ENCODE results near the gene GAB1.
A peak's percentile ranks its signal among the peaks of the same experiment; 100 is the strongest.

The GAB1 gene

DNA sequence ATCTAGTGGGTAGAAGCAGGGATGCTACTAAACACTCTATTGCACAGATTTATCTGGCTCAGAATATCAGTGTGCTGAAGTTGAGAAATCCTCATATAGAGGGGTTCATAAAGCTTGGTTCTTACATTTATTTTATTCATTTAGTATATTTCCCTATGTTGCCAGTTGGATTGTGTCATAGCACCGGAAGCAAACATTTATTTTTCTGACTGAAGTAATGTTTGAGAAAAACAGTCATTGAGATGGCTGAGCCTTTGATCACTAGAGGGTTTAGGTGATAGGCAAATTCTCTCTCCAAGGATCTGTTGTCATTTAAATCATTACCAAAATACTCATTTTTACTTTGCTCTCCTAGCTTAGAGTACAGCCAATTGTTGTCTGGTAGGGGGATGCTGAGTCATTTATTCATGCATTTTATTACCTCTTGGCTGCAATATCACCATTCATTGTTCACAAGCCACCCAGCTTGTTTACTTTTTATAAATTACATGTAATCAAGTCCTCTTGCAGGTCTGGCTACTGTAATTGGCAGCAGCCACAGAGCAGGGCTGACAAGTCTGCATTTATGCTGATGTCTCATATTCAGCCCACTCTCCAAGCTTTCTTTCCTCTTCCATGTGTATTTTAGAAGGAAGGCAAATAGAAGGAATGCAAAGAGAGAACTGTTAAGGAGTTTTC lies 15.2 kb downstream of the GAB1 start:
- H3K4me1 ChIP-seq (ENCODE audit: insufficient read depth, low read length), result peaks cover 54% of the 10 kb centered on the region
- H3K36me3 ChIP-seq (ENCODE audit: insufficient read depth, low read length), result no peaks in the 10 kb centered on the region
- no peak overlapping the region for H3K27ac ChIP-seq (ENCODE audit: low read depth, low read length)
- H3K27me3 ChIP-seq (ENCODE audit: control insufficient read depth in 1 of 2, insufficient read depth in 2 of 2, low read length in 2 of 2), result no peaks in the 10 kb centered on the region
- no peaks in the 10 kb centered on the region for H3K9me3 ChIP-seq (ENCODE audit: low read length)
- H3K4me3 ChIP-seq (ENCODE audit: low read depth in 1 of 2, low read length in 2 of 2), result no peak overlapping the region
- no peak overlapping the region for H3K9ac ChIP-seq (ENCODE audit: low read length)

DNA sequence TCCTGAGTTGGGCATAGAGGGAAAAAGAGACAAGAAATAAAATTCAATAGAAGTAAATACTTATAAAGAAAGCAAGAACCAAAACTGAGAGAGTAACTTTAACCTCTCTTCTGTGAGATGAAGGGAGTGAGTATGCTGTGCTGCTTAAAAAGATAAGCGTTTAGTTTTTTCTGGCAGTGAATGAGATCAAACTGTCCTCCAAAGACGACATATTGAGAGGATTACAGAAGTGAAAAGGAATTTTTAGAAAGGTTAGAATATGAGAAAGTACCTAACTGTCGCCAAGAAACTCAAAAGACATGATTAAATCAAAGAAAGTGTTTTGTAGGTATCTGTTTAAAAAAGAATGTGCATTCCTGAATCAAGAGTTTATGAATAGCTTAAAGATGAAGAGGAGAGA lies 16.0 kb downstream of the GAB1 start:
- no peaks in the 10 kb centered on the region for H3K36me3 ChIP-seq (ENCODE audit: insufficient read depth, low read length)
- H3K9ac ChIP-seq (ENCODE audit: low read length), result no peak overlapping the region
- H3K4me1 ChIP-seq (ENCODE audit: insufficient read depth, low read length), result peaks cover 61% of the 10 kb centered on the region
- H3K27ac ChIP-seq (ENCODE audit: low read depth, low read length), result peak overlapping the region; percentile 34
- no peaks in the 10 kb centered on the region for H3K9me3 ChIP-seq (ENCODE audit: low read length)
- no peaks in the 10 kb centered on the region for H3K27me3 ChIP-seq (ENCODE audit: control insufficient read depth in 1 of 2, insufficient read depth in 2 of 2, low read length in 2 of 2)
- no peak overlapping the region for H3K4me3 ChIP-seq (ENCODE audit: low read depth in 1 of 2, low read length in 2 of 2)

DNA sequence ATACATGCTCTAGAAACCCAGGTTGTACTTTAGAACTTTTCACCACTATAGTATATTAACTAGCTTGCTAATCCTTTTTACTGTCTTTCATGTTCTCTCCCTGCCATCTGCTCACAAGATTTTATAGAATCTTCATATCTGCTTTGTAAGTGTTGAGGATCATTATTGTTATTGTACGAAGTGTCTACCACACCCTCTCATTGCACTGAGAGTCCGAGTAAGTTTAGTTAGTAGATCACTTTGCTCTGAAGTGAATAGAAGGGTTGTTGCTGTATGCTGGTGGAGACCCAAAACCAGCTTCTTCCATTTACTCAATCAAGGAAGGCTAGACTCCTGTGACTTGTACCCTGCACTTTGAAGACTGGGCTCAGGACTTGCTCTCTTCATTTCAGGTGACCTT lies 17.1 kb downstream of the GAB1 start:
- Histone ChIP-seq H3K36me3 (ENCODE audit: insufficient read depth, low read length) (no peaks in the 10 kb centered on the region), H3K4me3 (ENCODE audit: low read depth in 1 of 2, low read length in 2 of 2) (no peak overlapping the region), H3K9me3 (ENCODE audit: low read length) (no peaks in the 10 kb centered on the region), H3K27me3 (ENCODE audit: control insufficient read depth in 1 of 2, insufficient read depth in 2 of 2, low read length in 2 of 2) (no peaks in the 10 kb centered on the region), H3K9ac (ENCODE audit: low read length) (no peak overlapping the region), H3K4me1 (ENCODE audit: insufficient read depth, low read length) (peaks cover 66% of the 10 kb centered on the region), H3K27ac (ENCODE audit: low read depth, low read length) (no peak overlapping the region)

DNA sequence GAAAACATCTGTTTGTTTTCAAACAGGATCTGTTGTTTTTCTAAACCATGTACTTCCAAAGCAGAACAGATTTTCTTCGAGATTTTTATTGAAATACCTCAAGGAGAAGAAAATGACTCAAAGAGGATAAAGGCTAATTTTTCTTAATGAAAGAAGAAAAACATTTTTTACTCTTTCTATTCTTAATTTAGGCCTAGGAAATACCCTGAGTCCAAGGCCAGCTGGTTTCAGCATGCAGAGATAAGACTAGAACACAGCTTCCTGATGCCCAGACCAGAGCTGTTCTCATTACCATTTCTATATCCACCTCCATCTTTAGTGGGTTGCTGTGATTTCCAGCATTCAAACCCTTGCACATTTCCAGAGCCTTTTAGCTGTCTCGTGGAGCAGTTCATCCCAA lies 18.3 kb downstream of the GAB1 start:
- Histone ChIP-seq H3K9me3 (ENCODE audit: low read length) (no peaks in the 10 kb centered on the region), H3K4me1 (ENCODE audit: insufficient read depth, low read length) (peaks cover 78% of the 10 kb centered on the region), H3K9ac (ENCODE audit: low read length) (no peak overlapping the region), H3K27ac (ENCODE audit: low read depth, low read length) (peak overlapping the region; percentile 9), H3K4me3 (ENCODE audit: low read depth in 1 of 2, low read length in 2 of 2) (no peak overlapping the region), H3K36me3 (ENCODE audit: insufficient read depth, low read length) (no peaks in the 10 kb centered on the region), H3K27me3 (ENCODE audit: control insufficient read depth in 1 of 2, insufficient read depth in 2 of 2, low read length in 2 of 2) (no peaks in the 10 kb centered on the region)

DNA sequence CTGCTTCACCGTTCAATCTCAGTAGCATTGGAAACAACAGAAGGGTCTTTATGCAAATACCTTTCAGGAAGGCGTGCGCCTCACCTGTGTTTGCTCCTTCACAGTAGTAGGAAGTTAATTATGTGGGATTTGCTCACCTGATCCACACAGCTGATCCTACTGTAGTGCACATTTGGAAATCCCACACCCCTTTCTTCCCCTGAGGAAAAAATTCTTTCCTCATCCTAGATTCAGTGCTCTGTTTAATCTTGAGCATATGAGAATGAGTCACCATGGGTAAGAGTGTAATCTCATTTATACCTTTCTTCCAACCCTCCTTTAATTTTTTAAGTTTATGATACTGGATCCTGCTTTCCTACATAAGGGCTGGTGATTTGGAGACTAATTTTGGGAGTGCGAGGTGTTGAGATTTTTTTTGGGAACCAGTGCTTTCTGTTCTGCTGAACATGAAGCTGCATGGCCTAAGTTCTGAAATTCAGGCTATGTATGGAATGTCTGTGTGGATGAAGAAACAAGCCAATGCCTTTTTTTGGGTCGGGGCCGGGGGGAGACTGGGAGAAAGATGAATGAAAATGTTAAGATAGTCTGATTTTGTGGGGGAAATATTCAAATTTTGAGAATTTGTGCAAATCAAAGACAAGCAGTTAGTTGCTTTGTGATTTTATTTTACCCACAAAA lies 19.0 kb downstream of the GAB1 start:
- H3K9me3 ChIP-seq (ENCODE audit: low read length), result no peaks in the 10 kb centered on the region
- H3K9ac ChIP-seq (ENCODE audit: low read length), result no peak overlapping the region
- H3K36me3 ChIP-seq (ENCODE audit: insufficient read depth, low read length), result no peaks in the 10 kb centered on the region
- H3K27me3 ChIP-seq (ENCODE audit: control insufficient read depth in 1 of 2, insufficient read depth in 2 of 2, low read length in 2 of 2), result no peaks in the 10 kb centered on the region
- peaks cover 83% of the 10 kb centered on the region for H3K4me1 ChIP-seq (ENCODE audit: insufficient read depth, low read length)
- H3K27ac ChIP-seq (ENCODE audit: low read depth, low read length), result peak overlapping the region; percentile 9
- no peak overlapping the region for H3K4me3 ChIP-seq (ENCODE audit: low read depth in 1 of 2, low read length in 2 of 2)

DNA sequence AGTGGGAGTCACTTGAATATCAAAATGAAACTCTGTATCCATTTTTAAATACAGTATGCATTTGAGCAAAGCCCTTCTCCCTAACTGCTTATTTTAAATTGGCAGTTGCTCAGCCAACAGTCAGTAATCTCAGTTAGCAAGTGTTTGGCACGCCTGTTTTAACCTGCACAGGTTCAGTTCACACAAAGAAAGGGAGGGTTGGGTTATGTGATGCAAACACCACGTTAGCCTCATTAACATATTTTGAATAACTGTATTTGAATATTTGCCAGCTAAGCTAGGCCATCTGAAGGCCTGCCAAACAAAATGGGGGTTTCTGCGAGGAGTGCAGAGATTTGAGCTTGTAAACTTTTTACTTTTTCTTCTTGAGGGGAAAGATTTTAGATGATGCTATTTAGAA lies 19.8 kb downstream of the GAB1 start:
- Histone ChIP-seq H3K9me3 (ENCODE audit: low read length) (no peaks in the 10 kb centered on the region), H3K27ac (ENCODE audit: low read depth, low read length) (no peak overlapping the region), H3K4me1 (ENCODE audit: insufficient read depth, low read length) (peaks cover 87% of the 10 kb centered on the region), H3K4me3 (ENCODE audit: low read depth in 1 of 2, low read length in 2 of 2) (no peak overlapping the region), H3K27me3 (ENCODE audit: control insufficient read depth in 1 of 2, insufficient read depth in 2 of 2, low read length in 2 of 2) (no peaks in the 10 kb centered on the region), H3K9ac (ENCODE audit: low read length) (no peak overlapping the region), H3K36me3 (ENCODE audit: insufficient read depth, low read length) (no peaks in the 10 kb centered on the region)

DNA sequence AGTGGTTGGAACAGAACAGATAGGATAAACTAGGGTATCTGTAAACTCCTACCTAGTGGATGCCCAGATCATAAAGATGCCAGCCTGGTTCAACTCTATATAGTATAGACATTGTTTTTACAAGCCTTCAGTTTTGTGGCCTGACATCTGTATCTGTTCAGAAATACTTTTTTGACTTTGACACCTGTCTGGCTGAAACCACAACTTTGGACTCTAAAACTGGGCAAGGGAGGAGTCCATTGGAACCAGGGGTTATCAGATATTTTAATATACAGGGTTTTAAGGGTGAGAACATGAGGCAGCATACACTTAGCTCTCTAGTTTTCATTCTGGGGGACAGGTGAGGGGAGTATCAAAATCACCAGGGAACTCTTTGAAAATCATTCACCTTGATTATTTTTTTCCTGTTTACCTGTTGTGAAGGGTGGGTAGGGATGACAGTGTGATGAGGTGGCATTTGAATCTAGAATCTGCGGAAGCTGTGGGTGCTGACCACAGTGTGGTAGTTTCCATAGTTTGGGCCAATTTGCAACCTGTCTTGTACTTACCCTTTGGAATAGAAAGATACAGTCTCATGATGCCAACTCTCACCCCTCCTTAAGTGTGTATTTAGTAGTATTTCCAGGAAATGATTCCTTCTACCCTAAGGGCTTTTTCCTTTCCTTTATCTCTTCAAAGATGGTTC lies 20.6 kb downstream of the GAB1 start:
- Histone ChIP-seq H3K27ac (ENCODE audit: low read depth, low read length) (no peak overlapping the region), H3K9me3 (ENCODE audit: low read length) (no peaks in the 10 kb centered on the region), H3K4me3 (ENCODE audit: low read depth in 1 of 2, low read length in 2 of 2) (no peak overlapping the region), H3K27me3 (ENCODE audit: control insufficient read depth in 1 of 2, insufficient read depth in 2 of 2, low read length in 2 of 2) (no peaks in the 10 kb centered on the region), H3K9ac (ENCODE audit: low read length) (no peak overlapping the region), H3K4me1 (ENCODE audit: insufficient read depth, low read length) (peaks cover 81% of the 10 kb centered on the region), H3K36me3 (ENCODE audit: insufficient read depth, low read length) (no peaks in the 10 kb centered on the region)

DNA sequence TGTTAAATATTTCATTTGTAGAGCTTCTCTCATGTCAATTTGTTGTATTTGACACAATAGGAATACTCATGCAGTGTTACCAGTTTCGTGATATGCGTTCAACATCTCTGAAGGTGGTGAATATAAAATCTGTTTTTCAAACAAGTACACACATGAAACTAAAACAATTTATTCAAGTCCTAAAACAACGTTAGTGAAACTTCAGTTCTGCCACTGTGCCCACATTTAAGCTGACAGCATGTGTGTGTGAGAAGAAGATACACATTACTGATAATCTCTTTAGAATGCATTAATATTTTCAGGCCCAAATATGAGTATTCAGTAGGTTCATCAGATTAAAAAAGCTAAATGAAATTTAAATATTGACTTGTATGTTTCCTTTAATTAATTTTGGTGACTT lies 21.7 kb downstream of the GAB1 start:
- Histone ChIP-seq H3K9ac (ENCODE audit: low read length) (no peak overlapping the region), H3K36me3 (ENCODE audit: insufficient read depth, low read length) (no peaks in the 10 kb centered on the region), H3K4me1 (ENCODE audit: insufficient read depth, low read length) (peaks cover 70% of the 10 kb centered on the region), H3K4me3 (ENCODE audit: low read depth in 1 of 2, low read length in 2 of 2) (no peak overlapping the region), H3K27me3 (ENCODE audit: control insufficient read depth in 1 of 2, insufficient read depth in 2 of 2, low read length in 2 of 2) (no peaks in the 10 kb centered on the region), H3K27ac (ENCODE audit: low read depth, low read length) (no peak overlapping the region), H3K9me3 (ENCODE audit: low read length) (no peaks in the 10 kb centered on the region)

DNA sequence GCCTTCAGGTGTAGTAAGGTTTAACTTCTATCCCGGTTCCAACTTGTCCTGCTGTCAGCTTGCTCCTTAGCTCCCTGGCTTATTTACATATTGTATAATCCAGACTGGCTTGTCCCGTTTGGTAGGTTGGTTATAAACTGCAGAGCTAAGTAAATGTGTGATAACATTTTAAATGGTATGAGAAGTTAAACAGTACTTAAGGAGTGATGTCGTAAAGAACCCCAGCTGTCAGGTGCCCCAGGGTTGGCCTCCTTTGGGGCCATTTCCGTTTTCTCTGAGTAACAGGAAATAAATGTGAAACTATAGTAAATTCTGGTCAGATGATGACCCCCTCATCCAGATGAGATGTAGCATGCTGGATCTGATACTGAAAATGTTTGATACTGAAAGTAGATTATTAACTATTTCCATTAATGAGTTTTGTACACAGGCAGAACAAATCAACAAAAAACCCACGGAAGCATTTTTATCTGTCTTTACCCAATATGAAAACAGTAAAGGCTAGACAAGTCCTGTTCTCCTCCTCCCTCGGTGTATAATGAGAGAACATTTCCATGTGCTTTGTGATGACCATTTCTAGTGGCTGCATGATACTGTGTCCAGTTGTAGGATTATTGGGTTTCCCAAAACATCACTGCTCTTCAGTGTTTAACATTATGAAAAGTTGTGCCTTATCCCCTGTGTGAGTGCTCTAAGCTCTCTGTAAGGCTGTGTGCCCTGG lies 22.4 kb downstream of the GAB1 start:
- Histone ChIP-seq H3K9ac (ENCODE audit: low read length) (no peak overlapping the region), H3K27me3 (ENCODE audit: control insufficient read depth in 1 of 2, insufficient read depth in 2 of 2, low read length in 2 of 2) (no peaks in the 10 kb centered on the region), H3K4me1 (ENCODE audit: insufficient read depth, low read length) (peaks cover 65% of the 10 kb centered on the region), H3K27ac (ENCODE audit: low read depth, low read length) (peak overlapping the region; percentile 17), H3K4me3 (ENCODE audit: low read depth in 1 of 2, low read length in 2 of 2) (no peak overlapping the region), H3K36me3 (ENCODE audit: insufficient read depth, low read length) (no peaks in the 10 kb centered on the region), H3K9me3 (ENCODE audit: low read length) (no peaks in the 10 kb centered on the region)

DNA sequence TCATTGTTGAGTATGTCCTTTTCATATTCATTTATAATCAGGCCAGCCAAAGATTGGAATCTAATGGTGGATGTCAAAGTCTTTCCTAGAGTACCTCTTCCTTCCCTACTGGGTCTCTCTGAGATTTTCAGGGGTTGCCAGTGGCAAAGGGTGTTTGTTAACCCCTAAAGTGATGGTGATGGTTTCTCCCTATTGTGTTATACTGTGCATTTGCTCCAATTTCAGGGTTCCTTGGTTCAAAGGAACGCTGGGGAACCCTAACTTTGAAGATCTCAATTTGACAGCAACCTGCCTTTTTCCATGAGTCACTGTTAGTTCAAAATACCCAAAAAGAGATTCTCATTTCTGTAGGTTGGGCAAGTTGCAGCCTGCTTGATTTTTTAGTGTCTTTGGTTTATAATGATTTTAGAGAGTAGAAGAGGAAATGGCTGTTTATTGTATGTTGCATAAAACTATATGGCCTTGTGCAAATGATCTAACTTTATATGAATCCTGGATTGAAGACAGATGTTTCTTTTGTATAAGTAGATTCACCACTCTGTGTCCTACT lies 23.0 kb downstream of the GAB1 start:
- H3K27me3 ChIP-seq (ENCODE audit: control insufficient read depth in 1 of 2, insufficient read depth in 2 of 2, low read length in 2 of 2), result no peaks in the 10 kb centered on the region
- H3K4me1 ChIP-seq (ENCODE audit: insufficient read depth, low read length), result peaks cover 66% of the 10 kb centered on the region
- peak overlapping the region; percentile 17 for H3K27ac ChIP-seq (ENCODE audit: low read depth, low read length)
- no peaks in the 10 kb centered on the region for H3K36me3 ChIP-seq (ENCODE audit: insufficient read depth, low read length)
- no peak overlapping the region for H3K4me3 ChIP-seq (ENCODE audit: low read depth in 1 of 2, low read length in 2 of 2)
- H3K9me3 ChIP-seq (ENCODE audit: low read length), result no peaks in the 10 kb centered on the region
- no peak overlapping the region for H3K9ac ChIP-seq (ENCODE audit: low read length)

Data from muscle layer of colon (tissue), 2 donors.